ELF-1 (cell line): ENCODE results near the gene COCH.
"Not testable (repeated sequence)": the region's sequence is repeated elsewhere in the genome, so short reads cannot be mapped to it uniquely, and the experiment has no call there.

Experiments
- DNase-seq: peaks from one replicate; pipeline ENCODE4 v3.0.0-alpha.2; 2016; ENCODE audit warnings: low read depth, low spot score

The COCH gene

GRCh38 chr14:30875788-30876053 lies 1.4 kb downstream of the COCH start:
- no peak for DNase-seq

- no peak for DNase-seq
Measured at GRCh38 chr14:30876692-30877091, 2.3 kb downstream of the COCH start.

GRCh38 chr14:30882431-30882830 lies 8.1 kb downstream of the COCH start:
- DNase-seq = no peak

DNA sequence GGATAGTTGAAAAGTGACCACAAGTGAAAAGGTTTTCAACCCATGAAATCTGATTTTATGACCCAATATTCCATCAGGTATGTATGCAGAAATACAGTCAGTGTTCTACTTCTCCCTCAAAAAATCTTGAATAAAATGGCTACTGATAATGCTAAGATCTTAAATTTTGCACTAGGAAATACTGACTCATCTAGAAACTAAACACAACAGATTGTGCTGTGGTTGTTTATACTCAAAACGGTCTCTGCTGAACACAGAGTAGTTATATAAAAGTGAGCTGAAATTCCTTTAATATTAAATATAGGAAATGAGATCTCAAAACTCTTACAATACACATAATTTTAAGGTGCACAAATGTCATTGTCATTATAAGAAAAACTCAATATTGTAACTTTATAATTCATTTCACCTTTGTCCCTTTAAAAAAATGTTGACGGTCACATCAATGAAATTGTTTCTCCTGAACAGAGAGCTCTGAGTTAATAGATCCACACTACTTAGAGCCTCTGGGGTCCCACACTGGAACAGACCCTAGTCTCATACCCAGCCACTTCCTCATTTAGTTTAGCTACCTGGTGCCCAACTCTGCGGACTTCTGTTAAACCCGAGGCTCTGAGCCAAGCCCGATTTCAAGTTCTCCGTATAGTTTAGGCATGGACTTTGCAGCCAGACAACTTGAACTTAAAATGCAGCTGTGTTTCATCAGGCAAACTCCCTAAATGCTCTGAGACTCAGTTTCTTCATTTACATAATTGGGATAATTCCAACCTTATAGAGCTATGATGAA lies 9.3 kb downstream of the COCH start:
- no peak for DNase-seq

GRCh38 chr14:30884901-30885300 lies 10.5 kb downstream of the COCH start:
- DNase-seq = no peak

DNA sequence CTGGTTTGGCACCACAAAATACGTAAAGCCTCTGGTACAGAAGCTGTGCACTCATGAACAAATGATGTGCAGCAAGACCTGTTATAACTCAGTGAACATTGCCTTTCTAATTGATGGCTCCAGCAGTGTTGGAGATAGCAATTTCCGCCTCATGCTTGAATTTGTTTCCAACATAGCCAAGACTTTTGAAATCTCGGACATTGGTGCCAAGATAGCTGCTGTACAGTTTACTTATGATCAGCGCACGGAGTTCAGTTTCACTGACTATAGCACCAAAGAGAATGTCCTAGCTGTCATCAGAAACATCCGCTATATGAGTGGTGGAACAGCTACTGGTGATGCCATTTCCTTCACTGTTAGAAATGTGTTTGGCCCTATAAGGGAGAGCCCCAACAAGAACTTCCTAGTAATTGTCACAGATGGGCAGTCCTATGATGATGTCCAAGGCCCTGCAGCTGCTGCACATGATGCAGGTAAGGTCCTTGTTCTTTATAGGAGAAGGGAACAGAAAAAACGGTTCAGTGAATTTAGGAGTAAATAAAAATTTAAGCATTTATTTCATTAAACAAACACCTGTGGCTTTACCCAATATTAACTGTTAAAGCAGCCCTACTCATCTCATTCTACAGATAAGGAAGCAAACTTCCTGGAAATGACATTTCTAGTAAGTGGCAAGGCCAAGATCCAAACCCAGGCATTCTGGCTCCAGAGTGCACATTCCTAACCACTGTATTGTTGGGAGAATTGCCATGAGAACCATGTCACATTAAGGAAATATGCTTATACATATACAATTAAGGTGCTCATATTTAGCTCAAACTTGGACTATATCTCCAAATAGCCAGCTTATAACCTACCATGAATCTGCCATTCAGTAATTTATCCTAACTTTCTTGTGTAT lies 11.7 kb downstream of the COCH start:
- no peak for DNase-seq

DNA sequence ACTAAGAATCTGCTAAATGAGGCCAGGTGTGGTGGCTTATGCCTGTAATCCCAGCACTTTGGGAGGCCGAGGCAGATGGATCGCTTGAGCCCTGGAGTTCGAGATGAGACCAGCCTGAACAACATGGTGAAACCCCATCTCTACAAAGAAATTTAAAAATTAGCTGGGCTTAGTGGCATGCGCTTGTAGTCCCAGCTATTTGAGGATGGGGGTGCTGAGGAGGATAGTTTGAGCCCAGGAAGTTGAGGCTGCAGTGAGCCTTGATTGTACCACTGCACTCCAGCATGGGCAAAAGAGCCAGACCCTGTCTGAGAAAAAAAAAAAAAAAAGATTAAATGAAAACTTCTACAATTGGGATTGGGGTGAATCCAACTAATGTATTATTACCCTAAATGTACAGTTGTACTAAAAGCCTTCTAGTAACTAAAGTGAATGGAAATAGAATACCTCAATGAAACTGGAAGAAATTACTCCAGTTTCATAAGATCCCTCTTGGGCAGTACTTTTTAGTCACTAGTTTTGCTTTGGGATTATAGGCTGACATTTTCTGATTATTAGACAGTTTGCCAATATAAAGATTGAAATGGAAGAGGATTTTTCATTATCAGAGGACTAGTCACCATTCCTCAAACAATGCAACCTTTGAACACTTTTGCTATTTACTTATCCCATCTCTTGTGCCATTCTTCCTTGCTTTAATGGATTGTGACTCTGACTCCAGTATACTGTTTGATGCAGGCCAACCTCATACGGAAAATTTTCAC lies 14.3 kb downstream of the COCH start:
- no peak for DNase-seq

DNA sequence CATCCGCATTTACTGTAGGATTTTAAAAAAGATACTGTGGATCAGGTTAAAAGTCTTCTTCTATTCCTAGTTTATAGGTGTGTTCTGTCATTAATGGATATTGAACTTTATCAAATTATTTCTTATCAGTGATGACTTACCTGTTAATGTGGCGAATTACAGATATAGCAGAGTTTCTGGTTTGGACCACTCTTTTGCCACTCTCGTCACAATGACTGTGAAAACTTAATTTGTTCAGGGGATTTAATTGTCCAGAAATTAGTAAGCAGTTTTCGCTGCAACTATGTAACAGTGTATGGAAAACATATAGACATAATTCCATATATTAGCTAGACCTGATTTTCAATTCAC lies 14.9 kb downstream of the COCH start:
- no peak for DNase-seq

DNA sequence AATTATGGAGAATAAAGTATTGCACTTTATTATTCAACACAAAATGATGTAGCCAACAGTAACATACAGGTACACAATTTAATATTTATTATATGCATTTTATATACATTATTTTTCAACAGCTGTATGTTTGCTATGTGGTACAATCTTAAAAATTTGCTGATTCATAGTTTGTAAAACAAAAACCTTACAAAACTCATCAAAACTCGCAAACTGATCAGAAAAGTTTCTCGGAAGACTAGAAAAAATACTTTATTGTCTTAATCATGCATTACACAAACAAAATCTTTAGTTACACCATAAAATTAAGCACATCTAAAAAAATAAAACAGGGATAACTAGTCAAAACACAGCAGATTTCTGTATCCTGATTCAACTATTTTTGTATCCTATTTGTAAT lies 19.5 kb downstream of the COCH start:
- DNase-seq = no peak

DNA sequence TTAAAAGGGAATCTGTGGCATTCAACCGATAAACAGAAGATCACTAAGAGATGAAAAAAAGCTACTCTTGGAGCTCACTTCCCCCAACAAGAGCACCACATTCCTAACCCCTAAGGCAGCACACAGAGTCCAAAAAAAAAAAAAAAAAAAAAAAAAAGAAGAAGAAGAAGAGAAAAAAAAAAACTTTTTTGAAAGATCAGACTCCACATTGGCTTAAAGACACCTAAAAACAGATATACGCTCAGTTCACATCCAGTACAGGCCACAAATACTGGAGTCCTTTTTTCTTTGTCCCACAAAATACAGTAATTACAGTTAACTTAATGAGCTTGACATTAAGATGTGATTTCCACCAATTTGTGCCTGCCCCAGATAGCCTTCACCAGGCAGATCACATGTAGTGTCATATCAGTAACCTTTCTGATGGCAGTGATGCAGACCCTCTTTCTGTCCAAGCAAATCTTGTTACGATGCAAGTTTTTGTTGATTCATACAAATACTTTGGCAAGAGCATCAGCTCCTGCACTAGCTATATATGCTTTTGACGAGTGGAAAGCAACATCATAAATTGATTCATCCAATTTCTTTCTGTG lies 20.7 kb downstream of the COCH start:
- no peak for DNase-seq

- no peak for DNase-seq
Measured at GRCh38 chr14:30896435-30896834, 22.1 kb downstream of the COCH start.

DNA sequence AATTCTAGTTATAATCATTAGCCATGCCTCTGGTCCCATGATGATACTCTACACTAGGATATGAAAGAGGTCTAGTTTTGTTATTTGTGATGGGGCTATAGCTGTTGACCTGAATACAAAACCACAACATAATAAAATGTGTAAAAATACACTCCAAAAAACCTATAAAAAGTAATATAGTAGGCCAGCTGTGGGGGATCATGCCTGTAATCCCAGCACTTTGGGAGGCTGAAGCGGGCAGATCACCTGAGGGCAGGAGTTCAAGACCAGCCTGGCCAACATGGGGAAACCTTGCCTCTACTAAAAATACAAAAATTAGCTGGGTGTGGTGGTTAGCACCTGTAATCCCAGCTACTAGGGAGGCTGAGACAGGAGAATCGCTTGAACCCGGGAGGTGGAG lies 22.8 kb downstream of the COCH start:
- DNase-seq = not testable (repeated sequence)

DNA sequence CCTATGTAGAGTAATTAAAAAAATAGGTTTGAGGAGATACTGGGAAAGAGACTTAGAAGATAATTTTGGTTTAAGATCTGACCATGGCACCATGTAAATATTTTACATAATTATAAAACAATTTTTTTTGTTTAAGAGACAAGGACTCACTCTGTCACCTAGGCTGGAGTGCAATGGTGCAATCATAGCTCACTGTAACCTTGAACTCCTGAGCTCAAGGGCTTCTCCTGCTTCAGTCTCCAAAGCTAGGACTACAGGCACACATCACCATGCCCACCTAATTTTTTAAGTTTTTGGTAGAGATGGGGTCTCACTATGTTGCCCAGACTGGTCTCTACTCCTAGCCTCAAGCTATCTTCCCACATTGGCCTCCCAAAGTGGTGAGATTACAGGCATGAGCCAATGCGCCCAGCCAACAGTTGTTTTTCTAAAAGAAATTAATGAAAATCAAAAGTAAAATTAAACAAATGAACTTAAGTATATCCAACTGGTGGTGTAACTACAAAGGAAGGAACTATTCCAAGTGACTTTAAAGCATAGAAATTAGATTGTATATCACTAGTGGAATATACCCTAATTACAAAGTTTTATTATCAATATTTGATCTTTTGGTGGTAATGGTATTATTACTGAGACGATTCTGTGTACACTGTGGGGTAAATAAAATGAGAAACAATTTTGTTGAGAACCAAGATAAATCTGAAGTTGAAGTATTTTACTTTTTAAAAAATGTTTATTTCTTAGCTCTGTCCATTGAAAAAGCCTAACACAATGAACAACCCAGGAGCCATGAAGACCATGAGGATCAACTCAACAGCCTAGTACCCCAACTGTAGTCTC lies 29.1 kb downstream of the COCH start:
- DNase-seq = no peak

DNA sequence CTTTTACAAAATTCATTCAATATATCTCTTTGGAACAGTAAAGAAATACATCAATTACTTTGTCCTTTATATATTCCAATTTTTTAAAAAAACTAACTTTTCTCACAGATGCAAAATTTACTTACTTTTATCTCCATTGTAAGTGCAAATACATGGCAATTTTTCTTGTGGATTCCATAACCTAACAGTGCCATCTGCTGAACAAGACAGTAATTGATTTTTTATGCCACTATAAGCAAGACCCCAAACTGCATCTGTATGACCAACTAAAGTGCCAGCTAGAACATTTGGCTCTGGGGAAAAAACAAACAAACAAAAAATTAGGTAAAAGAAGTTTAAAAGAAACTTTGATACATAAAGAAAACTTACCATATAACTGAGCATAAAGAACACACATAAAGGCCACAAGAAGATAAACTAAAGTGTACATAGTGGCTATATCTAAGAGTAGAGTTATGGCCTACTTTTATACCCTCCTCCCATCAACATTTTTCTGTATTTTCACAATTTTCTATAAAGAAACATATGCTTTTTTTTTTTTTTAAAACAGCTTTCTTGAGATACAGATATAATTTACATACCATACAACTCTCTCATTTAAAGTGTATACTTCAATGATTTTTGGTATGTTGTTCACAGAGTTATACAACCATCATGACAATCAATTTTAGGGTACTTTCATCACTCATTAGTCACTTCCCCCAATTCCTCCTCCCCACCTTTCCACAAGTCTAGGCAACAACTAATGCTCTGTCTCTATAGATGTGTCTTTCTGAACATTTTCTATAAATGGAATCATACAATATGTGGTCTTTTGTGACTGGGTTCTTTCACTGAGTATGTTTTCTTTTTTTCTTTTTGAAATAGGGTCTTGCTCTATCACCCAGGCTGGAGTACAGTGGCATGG lies 32.6 kb downstream of the COCH start:
- no peak for DNase-seq

DNA sequence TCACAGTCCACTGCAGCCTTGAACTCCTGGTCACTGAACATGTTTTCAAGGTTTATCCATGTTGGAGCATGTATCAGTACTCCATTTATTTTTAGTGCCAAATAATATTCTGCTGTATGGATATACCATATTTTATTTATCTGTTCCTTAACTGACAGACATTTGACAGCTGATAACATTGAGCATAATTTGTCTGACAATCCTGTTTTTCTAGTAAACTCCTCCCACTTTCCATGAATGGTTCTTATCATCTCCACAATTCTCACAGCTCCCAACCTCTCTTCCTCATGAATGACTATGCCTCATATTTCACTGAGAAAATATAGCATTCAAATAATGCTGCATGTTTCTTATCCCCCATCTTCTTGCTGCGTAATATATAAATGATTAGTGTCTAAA lies 33.3 kb downstream of the COCH start:
- DNase-seq = no peak

DNA sequence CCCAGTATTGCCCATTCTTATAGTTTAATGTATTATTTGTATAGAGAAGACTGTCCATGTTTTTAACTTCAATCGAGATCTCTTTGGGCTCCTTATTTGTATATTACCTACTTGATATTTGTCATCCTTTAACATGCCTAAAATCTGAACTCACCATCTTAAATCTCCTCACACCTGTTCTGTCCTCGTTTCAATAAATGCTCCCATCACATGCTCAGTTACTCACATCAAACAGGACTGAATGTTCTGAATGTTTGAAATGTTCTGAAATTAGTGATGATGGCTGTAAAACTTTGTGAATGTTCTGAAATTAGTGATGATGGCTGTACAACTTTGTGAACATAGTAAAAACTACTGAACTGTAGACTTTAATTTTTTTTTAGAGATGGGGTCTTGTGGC lies 34.5 kb downstream of the COCH start:
- no peak for DNase-seq

- no peak for DNase-seq
Measured at GRCh38 chr14:30914812-30915211, 40.5 kb downstream of the COCH start.

- no peak for DNase-seq
Measured at GRCh38 chr14:30915596-30915995, 41.2 kb downstream of the COCH start.

GRCh38 chr14:30921305-30921704 lies 46.9 kb downstream of the COCH start:
- no peak for DNase-seq

GRCh38 chr14:30921788-30922187 lies 47.4 kb downstream of the COCH start:
- no peak for DNase-seq
